Mesothelial cell of epicardium (in vitro differentiated cells): ENCODE data around the gene DMXL2. TPM values are rescaled to one million over a fixed set of nuclear protein-coding genes. Genes with fewer than 3 reads are reported as not detected.

ENCODE experiments used
- DNase-seq, 2 experiments: peaks; one replicate each; pipeline ENCODE4 v3.0.0; 2021; ENCODE audit warnings: low spot score in 2 of 2; ENCODE audit not compliant: unreplicated experiment in 2 of 2
- H3K27ac Mint-ChIP-seq: 2 replicates; pipeline ENCODE4 v1.8.0; 2021; ENCODE audit warnings: mixed read lengths
- H3K27me3 Mint-ChIP-seq: 2 replicates; pipeline ENCODE4 v1.8.0; 2021; ENCODE audit warnings: low read depth, mixed read lengths
- H3K36me3 Mint-ChIP-seq: 2 replicates; pipeline ENCODE4 v1.8.0; 2021; ENCODE audit warnings: mixed read lengths
- H3K4me1 Mint-ChIP-seq: 2 replicates; pipeline ENCODE4 v1.8.0; 2021; ENCODE audit warnings: mixed read lengths
- H3K4me3 Mint-ChIP-seq: 2 replicates; pipeline ENCODE4 v1.8.0; 2021; ENCODE audit warnings: mild to moderate bottlenecking, moderate library complexity, mixed read lengths
- H3K9me3 Mint-ChIP-seq: 2 replicates; pipeline ENCODE4 v1.8.0; 2021; ENCODE audit warnings: mixed read lengths
- total RNA-seq: library from RNA; stranded (reverse); gene quantifications from 3 replicates; pipeline ENCODE4 v1.2.1, GENCODE V29; 2021
- TF ChIP-seq, protein P1 (sequence below): fragments of 200-600 bp; sonication (generic); IDR thresholded peaks from one replicate; pipeline ENCODE4 v1.5.0; 2021; ENCODE audit warnings: antibody characterized with exemption; ENCODE audit not compliant: unreplicated experiment

The DMXL2 gene
- total RNA-seq, 1 donor from 2014 or later: 44.8 TPM

DNA sequence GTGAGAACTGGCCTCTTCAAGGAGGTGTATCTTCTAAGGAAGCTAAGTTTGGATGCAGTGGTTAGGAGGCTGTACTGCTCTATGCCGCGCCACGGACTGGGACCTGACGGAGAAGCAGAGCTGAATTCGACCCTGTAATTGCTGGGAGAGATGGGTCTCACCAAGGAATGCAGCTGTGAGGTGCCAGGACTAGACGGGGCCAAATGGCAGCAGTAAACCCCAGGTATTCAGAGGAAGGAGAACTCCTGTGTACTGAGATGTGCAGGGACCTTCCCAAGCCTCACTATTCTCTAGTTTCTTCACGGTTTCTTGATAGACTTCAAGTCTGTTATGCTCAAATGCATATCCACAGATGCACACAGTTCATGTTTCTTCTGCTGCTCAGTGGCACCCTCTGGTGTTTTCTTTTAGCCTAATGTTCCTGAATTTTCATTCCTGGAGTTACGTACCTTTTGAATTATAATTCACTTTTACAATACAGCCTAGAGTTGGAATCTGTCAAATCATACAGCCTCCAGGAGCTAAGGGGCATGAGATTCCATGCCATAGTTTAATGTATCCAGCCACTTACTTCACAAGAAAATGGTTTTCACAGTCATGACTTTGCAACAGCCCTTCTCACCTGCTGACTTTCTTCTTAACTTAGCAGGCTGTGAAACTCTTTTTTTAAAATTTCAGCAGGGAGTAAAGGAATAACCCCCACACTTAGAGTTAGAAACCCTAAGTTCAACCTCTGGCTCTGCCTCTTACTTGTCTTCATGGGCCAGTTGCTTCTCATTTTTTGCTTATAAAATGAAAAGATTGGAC lies 219.3 kb downstream of the DMXL2 start:
- Mint-ChIP-seq H3K9me3 (no peaks in the 10 kb centered on the region), H3K4me3 (no peak overlapping the region), H3K27ac (no peak overlapping the region), H3K4me1 (no peaks in the 10 kb centered on the region), H3K27me3 (peaks cover 6% of the 10 kb centered on the region), H3K36me3 (no peaks in the 10 kb centered on the region)
- TF ChIP-seq, protein P1, sequence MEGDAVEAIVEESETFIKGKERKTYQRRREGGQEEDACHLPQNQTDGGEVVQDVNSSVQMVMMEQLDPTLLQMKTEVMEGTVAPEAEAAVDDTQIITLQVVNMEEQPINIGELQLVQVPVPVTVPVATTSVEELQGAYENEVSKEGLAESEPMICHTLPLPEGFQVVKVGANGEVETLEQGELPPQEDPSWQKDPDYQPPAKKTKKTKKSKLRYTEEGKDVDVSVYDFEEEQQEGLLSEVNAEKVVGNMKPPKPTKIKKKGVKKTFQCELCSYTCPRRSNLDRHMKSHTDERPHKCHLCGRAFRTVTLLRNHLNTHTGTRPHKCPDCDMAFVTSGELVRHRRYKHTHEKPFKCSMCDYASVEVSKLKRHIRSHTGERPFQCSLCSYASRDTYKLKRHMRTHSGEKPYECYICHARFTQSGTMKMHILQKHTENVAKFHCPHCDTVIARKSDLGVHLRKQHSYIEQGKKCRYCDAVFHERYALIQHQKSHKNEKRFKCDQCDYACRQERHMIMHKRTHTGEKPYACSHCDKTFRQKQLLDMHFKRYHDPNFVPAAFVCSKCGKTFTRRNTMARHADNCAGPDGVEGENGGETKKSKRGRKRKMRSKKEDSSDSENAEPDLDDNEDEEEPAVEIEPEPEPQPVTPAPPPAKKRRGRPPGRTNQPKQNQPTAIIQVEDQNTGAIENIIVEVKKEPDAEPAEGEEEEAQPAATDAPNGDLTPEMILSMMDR: peak; percentile 56
- DNase-seq: no peak

DNA sequence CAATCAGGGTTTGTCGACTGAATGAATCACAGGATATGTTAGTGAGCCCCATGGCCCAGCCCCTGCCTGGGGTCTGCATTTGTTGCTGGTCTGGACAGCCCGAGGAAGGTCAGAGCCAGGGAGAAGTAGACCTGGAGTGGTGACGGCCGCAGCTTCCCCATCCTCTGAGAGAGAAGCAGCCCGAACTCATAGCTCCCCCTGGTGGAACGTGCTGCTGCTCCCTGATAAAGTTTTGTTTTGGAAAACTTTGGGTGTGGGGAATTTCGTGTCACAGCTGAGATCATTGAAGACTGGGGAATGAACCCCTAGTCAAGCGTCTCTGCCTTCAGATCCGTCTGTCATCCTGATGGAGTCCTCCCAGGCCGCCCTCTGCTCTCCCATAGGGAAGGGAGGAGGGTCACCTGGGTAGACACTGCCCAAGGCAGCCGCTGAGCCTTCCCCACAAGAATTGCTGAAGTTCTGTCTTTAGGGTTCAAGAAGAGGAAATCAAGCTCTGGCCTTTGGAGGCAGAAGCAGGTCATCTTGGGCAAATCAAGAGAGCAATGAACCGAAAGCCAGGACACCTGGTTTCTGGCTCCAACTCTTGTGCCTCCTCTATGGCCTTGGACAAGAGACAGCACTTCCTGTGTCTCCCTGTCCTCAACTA lies 220.6 kb downstream of the DMXL2 start:
- no peaks in the 10 kb centered on the region for H3K4me1 Mint-ChIP-seq
- peak in 1 of 2 experiments; percentile 43 for DNase-seq

DNA sequence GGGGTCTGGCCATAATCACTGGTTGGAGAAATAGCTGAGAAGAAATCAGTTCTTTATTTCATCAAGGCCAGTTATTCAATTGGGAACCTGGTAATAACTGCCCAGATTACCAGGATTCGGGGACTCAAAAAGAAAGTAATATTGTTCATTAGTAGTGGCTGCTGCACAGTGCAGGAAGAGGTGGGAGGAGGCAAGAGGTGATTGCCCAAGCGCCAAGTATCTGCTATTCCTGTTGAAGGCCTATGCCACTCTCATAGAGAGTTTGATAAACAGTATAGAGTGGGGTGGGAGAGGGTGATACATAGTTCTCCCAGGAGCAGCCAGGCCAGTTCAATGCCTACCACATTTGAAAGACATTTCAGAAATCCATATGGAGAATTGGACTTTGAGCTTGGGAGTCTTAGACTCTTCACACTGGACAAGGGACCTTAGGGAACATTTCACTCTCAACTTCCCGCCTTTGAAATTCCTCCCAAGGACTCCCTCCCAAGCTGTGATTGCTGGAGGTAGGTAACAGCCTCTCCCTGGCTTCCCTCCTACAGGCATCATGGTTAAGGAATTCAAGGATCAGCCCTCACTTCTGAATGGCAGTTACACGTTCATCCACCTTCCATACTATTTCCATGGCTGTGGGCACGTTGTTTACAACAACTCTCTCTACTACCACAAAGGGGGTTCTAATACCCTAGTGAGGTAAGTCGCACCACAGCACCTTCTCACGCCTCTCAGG lies 221.4 kb downstream of the DMXL2 start:
- TF ChIP-seq, protein P1: no peak
- H3K9me3 Mint-ChIP-seq: no peaks in the 10 kb centered on the region
- no peaks in the 10 kb centered on the region for H3K4me1 Mint-ChIP-seq
- peaks cover 9% of the 10 kb centered on the region for H3K27me3 Mint-ChIP-seq
- H3K27ac Mint-ChIP-seq: no peak overlapping the region
- H3K36me3 Mint-ChIP-seq: no peaks in the 10 kb centered on the region
- H3K4me3 Mint-ChIP-seq: no peak overlapping the region
- no peak for DNase-seq

More for the DNA sequence above, 220.6 kb downstream of the DMXL2 start:
- Mint-ChIP-seq H3K27ac (no peak overlapping the region), H3K4me3 (no peak overlapping the region), H3K27me3 (peaks cover 8% of the 10 kb centered on the region), H3K36me3 (no peaks in the 10 kb centered on the region), H3K9me3 (no peaks in the 10 kb centered on the region)
- TF ChIP-seq, protein P1: peak; percentile 41

DNA sequence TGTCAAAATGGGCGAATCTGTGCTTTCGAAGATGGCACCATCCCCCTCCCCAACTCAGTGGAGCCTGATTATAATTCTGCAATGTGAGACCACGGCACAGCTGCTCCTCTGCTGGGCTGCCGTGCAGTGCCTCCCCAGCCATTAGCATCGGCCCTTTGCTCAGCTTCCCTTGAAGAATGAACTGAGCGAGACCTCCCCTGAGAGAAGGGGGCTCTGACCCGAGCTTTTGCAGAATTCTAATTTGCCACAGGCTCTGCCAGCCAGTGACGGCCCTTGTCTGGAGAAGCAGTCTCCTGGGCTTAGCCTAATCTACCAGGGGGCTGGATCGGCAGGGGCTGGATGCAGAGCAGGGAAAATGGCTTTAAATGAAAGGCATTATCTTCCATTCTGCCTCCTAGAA lies 223.9 kb downstream of the DMXL2 start:
- no peak for DNase-seq
- H3K27ac Mint-ChIP-seq: no peak overlapping the region
- TF ChIP-seq, protein P1: no peak
- no peak overlapping the region for H3K4me3 Mint-ChIP-seq
- H3K4me1 Mint-ChIP-seq: no peaks in the 10 kb centered on the region
- H3K36me3 Mint-ChIP-seq: no peaks in the 10 kb centered on the region
- H3K9me3 Mint-ChIP-seq: no peaks in the 10 kb centered on the region
- H3K27me3 Mint-ChIP-seq: peaks cover 5% of the 10 kb centered on the region

Other genes with a start within 250 kb of the DMXL2 start
- not detected in 3 replicates for gene SCG3, start 58.7 kb upstream of the DMXL2 start, total RNA-seq
- gene LYSMD2, start 114.9 kb upstream of the DMXL2 start, total RNA-seq: 1.8 to 2.1 TPM (median 1.9 TPM) in 3 replicates
- 9.0 to 10.4 TPM (median 10.0 TPM) in 3 replicates for gene TMOD2, start 128.8 kb upstream of the DMXL2 start, total RNA-seq
- gene TMOD3, start 206.9 kb upstream of the DMXL2 start, total RNA-seq: 25.7 to 28.3 TPM (median 27.2 TPM) in 3 replicates